CD4-positive, alpha-beta T cell treated with Interferon gamma for 1 hour (primary cell): ENCODE results near the gene BCL7A.
A peak's percentile ranks its signal among the peaks of the same experiment; 100 is the strongest.

ENCODE experiments used
- DNase-seq: peaks from one replicate; pipeline ENCODE4 v3.0.0-alpha.2; 2020

BCL7A gene

GRCh38 chr12:122001466-122002209 lies 20.0 kb upstream of the BCL7A start:
- DNase-seq: no peak

- DNase-seq: peak; percentile 74
Measured at GRCh38 chr12:122003651-122004611, 17.8 kb upstream of the BCL7A start.

DNA sequence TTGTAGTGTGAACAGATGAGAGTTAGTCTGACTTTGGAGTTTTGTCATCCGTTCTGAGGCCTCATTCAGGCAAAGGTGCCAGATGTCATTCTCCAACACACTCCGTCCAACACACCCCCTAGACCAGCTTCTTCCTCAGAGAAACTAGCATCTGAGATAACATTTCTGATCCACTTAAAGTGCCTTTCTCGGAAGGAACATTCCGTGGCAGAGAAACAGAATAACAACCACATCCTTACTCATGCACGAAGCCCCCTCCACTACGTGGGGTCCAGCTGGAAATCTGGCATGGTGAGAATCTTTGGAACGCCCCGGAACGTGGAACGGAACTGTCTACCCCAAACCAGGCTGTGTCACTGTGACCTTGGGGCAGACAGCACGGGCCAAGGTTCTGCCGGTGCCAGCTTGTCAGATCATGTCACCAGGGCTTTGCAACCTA lies 17.0 kb upstream of the BCL7A start:
- DNase-seq: no peak

- DNase-seq: no peak
Measured at GRCh38 chr12:122005252-122005776, 16.4 kb upstream of the BCL7A start.

DNA sequence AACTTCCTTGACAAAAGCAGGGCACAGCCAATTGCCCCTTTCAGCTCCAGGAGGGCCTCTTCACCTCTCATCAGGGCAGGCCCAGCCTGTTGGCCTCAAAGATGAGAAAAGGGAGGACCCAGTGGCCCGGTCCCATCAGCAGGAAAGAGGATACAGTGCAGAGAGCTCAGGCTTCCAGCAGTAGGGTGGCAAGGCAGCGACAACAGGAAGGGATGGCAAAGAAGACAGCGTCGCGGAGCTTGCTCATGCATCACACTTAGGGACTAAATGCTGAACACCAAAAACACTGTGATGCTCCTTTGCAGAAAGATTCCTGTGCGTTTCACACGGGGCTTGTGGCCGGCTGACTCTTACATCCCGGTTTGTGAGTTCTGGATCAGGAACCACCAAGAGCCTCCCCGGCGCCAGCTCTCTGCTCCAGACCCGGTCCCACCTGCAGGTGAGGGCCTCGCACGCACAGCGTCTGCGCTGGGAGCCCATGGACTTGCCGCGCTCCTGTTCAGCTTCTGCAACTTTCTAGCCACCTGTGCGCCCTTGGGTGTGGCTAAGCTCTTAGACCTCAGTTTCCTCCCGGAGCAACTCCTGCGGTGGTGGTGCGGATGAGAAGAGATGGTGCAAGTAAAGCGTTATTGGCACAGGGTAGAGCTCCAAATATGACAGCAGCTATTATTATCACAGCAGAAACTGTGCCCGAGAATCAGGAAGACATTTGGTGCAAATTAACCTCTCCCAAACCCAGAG lies 15.3 kb upstream of the BCL7A start:
- no peak for DNase-seq

GRCh38 chr12:122009741-122010140 lies 11.9 kb upstream of the BCL7A start:
- no peak for DNase-seq

DNA sequence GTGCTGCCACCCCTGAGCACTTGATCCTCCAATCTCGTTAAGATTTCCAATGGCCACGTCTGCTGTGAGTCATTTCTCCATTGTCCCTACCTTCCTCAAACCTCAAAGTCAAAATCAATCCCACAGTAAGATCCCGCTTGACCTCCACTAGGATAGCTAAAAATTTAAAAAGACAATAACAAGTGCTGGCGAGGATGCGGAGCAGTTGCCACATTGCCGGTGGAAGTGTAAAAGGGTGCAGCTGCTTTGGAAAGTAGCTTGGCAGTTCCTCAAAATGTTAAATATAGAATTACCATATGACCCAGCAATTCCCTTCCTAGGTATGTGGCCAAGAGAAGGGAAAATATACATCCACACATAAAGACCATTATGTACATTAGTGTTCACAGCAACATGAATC lies 9.5 kb upstream of the BCL7A start:
- DNase-seq: no peak

- DNase-seq: no peak
Measured at GRCh38 chr12:122013136-122013535, 8.5 kb upstream of the BCL7A start.

GRCh38 chr12:122013791-122014590 lies 7.7 kb upstream of the BCL7A start:
- no peak for DNase-seq

GRCh38 chr12:122014781-122015180 lies 6.9 kb upstream of the BCL7A start:
- no peak for DNase-seq

GRCh38 chr12:122018457-122018856 lies 3.2 kb upstream of the BCL7A start:
- no peak for DNase-seq

DNA sequence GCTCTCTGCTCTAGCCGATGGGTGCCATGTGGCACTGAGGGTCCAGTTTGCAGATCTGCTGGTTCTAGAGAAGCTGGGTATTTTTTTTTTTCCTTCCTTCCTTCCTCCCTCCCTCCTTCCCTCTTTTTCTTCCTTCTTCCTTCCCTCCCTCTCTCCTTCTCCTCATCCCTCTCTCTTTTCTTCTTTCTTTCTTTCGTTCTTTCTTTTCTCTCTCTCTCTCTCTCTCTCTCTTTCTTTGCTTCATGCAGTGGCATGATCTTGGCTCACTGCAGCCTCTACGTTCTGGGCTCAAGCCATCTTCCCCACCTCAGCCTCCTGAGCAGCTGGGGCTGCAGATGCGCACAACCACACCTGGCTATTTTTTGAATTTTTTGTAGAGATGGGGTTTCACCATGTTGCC lies 2.7 kb upstream of the BCL7A start:
- DNase-seq: no peak

GRCh38 chr12:122020795-122021192 lies 890 bp upstream of the BCL7A start:
- DNase-seq: no peak

- DNase-seq: no peak
Measured at GRCh38 chr12:122021193-122021821, 377 bp upstream of the BCL7A start.

DNA sequence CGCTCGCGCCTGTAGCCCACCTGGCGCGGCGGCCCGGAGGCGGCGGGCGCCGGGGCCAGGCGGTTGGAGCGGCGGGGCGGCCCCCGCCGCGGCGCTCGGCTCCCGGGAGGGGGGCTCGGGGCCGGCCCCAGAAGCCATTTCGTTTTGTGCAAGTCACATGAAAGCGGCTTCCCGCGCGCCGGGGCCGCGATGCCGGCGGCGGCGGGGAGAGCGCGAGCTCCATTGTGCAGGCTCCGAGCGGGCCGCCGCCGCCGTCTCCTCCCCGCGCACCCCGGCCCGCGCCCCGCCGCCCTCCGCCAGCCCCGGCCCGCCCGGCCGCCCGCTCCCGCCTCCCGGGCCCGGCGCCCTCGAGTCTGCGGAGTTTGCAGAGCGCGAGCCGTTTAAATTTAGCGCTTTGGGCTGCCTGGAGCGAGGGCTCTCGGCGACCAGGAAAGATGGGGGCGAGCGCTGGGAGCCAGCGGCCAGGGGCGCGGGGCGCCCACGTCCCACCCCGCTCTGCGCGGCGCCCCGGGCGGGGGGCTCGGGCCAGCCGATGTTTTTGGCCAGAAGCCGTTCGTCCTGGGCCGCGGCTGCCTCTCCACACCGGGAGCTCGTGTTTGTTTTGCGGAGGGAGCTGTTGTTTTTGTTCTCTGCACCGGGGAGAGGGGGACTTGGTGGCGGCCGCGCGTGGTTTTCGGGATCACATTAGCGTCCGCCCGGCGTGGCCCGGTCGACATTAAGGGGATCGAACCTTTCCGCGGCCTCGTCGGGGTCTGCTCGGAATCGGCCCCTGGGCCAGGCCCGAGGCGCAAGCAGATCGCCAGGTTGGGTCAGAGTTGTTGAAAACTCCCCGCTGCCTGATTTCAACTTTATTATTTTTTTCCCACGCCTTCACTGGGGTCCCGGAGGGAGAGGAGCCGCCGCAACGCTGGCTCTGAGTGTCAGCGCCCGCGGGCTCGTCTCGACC lies 982 bp downstream of the BCL7A start:
- no peak for DNase-seq

GRCh38 chr12:122023339-122024131 lies 1.9 kb downstream of the BCL7A start:
- no peak for DNase-seq

- no peak for DNase-seq
Measured at GRCh38 chr12:122024132-122024785, 2.6 kb downstream of the BCL7A start.

- DNase-seq: no peak
Measured at GRCh38 chr12:122026706-122027333, 5.1 kb downstream of the BCL7A start.
